ENCODE measurements around the gene TXNDC17.

Gene TXNDC17

GRCh38 chr17:6666077-6666521 lies 25.2 kb downstream of the TXNDC17 start:
- DNase-seq: peak; percentile 56 to 59

GRCh38 chr17:6666557-6666956 lies 25.7 kb downstream of the TXNDC17 start:
- no peak for DNase-seq

DNA sequence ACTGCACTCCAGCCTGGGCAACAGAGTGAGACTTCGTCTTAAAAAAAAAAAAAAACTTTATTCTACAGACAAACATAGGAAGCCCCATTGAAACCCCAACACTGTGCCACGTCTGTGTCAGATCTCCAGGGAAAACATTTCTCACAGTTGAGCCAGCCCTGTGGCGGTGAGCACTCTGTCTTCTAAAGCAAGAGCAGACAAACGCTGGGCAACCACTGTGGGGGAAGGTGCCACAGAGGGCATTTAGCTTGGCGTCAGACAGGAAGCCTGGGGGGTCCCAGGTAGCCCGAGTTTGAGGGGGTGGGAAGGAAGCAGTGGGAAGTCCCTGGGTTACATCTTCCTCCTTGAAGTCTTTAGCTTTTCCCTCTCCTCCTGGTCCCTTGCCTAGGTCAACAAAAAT lies 26.7 kb downstream of the TXNDC17 start:
- DNase-seq: no peak

GRCh38 chr17:6668219-6668618 lies 27.4 kb downstream of the TXNDC17 start:
- no peak for DNase-seq

DNA sequence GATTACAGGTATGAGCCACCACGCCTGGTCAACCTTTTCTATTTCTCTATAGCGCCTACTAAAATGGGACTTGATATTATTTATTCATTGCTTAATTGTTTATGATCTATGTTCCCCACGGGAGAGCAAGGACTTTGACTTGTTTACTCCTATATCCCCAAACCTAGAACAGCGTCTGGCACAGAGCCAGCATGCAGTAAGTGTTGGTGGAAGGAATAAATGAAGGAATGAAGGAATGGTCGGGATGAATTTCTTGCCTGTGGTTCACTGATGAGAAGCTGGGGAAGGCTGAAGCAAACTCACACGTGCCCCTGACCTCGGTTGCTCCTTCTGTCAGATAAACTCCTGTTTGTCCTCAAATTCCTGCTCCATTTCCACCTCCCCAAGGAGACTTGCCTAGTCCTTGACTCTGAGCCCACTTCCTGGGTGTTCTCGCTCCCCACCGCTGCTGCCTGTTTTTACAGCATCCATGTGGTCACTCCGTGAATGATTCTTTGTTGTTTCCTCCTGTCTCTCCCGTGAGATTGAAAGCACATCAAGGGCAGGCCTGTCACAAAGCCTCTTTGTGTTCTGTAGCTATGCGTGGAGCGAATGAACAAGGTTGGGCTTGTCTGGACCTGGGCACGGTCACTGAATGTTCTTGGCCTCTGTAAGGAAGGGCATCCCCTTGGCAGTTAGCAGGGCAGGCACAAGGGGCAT lies 28.0 kb downstream of the TXNDC17 start:
- DNase-seq: no peak

DNA sequence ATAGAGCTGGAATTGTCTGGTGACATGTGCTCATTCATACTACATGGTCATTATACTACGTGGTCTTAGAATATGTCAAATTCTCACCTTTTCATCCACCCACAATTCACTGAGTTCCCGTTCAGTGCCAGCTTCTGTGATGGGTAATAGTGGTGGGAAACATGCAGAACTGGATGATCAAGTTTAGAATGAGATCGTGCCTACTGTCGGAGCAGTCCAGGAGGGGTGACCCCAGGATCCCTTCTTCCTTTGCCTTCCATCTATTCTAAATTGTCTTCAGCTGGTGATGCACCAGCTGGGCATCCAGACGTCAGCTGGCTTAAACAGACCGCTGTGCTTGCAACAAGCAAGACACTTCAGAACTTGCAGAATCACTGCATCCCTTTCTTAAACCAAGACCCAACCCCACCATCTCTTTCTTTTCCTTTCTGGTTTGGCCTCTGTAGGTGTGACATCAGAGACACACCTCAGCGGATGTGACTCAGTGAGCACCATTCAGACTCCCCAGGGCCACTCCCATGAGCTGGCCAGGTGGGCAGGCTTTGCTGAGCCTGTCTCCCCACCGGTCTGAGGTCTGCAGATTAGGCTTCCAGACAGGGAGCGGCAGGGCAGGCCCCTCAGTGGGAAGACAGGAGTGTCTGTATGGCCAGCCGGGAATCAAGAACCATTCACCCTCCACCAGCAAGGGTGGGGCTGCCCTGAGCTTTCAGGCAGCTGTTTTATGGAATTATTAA lies 28.8 kb downstream of the TXNDC17 start:
- no peak for DNase-seq

DNA sequence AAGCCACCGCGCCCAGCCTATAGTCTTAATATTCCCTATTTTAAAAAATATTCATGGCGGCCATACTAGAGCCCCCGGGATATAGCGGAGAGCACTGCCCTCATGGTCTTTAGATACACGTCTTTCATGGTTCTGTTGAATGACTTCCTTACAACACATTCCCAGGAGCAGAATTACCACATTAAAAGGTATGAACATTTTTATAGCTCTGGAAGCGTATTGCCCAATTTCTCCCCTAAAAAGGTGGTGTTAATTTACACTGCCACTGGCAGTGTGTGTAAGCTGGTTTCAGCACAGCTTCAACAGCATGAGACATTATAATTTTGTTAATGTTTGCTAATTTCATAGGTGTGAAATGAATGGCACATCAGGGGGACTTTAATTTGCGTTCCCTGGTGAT lies 29.7 kb downstream of the TXNDC17 start:
- no peak for DNase-seq

DNA sequence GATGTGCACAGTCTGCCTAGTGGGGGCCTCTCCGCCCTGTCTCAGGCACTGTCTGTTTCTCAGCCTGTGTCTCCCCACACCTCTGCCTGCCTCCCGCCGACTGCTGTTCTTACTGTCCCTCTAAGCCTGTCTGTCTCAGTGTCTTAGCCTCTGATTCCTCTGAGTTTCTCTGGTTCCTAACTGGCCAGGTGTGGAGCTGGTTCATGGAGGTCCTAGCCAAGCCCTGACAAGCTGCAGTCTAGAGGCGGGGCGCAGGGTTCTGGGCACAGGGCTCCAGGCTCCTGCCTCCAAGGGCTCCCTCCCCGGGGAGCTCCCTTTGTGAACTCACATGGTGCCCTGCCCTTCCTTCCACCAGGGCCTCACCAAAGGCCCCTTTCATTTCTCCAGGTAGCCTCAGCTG lies 30.1 kb downstream of the TXNDC17 start:
- DNase-seq: no peak

DNA sequence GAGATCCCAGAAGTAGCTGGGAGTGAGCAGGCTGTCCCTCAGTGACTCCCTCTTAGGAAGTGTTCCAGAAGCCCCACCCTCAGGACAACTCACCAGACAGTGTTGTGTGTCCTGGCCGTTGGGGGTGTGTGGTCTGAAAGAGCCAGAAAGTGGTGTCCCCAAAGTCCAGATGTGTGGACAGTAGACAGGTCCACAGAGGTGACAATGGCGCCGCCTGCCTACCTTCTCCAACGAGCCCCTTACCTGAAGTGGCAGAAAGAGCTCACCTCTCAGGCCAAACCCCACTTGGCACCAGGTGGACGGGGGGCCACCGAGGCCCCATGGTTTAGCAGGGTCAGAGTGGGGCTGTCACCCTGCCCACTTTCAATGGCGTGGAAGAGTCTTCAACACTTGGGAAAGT lies 30.6 kb downstream of the TXNDC17 start:
- DNase-seq: no peak

DNA sequence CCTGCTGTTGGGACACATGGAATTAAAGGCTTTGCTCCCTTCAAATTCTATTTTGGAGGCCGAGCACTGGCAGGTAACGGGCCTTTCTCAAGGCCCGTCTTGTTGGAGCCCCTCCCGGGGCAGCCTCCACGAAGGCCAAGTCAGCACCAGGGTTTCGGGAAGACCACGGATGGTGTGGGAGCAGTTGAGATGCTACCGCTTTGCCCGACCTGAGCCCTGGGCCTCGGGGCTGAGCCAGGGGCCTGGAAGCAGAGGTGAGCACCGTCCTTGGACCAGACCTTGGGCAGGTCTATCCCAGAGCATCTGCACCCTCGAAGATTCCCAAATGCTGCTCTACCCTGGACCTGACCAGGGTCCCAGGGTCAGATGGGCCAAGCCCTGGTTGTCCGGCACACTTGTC lies 33.7 kb downstream of the TXNDC17 start:
- no peak for DNase-seq

DNA sequence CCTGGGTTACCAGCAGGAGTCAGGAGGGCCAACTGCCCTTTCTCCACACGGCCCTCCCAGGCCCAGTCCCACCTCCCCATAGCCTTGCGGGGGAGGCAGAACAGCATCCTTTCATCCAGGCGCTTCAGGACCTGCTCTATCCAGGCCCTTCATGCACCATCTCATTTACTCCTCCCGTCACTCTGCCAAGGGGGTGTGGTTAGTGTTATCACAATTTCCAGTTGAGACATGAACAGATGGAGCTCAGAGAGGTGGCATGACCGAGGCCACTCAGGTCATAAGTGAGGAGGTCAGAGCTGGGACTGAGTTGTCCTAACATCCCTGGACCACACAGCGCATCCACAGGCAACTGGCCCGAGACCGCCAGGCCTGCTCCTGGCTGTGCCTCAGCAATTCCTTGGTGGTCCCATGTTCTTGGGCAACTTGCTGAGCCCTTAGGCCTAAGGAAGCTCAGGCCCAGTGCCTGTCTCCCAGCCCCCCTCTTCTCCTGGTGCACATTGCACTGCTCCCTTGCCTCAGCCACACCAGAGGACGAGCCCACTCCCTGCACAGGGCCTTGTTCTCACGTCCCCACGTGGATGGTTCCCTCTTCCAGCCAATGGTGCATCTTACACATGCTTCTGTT lies 34.5 kb downstream of the TXNDC17 start:
- DNase-seq: no peak

DNA sequence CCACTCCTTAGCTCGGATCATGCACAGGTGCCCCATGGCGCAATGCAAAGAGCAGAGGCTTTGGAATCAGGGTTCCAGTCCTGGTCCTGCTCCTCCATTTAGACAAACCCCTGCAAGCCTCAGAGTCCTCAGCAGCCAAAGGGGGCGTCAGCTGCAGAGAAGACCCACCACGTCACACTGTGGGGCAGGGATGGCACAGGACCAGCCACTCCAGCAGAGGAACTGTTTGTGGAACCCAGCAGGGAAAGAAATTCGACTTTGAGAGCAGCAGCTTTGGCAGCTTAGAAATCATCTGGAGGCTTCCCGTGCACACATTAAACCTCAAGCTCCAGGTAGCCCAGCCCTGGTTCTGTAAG lies 35.9 kb downstream of the TXNDC17 start:
- DNase-seq: no peak

GRCh38 chr17:6677158-6677831 lies 36.4 kb downstream of the TXNDC17 start:
- DNase-seq: no peak

GRCh38 chr17:6677946-6678345 lies 37.1 kb downstream of the TXNDC17 start:
- no peak for DNase-seq

DNA sequence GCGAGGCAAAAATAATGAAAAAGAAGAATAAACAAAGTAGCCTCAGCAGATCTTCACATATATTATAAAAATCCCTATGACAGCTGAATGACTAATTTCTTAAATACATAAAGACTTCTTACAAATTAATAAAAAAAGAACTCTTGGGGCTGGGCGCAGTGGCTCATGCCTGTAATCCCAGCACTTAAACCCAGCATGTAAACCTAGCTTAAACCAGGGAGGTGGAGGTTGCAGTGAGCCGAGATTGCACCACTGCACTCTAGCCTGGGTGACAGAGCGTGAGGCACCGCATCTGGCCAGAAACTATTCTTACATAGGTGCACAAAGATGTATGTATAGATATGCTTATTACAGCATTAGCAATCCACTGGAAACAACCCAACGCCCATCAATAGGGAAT lies 38.4 kb downstream of the TXNDC17 start:
- DNase-seq: no peak

DNA sequence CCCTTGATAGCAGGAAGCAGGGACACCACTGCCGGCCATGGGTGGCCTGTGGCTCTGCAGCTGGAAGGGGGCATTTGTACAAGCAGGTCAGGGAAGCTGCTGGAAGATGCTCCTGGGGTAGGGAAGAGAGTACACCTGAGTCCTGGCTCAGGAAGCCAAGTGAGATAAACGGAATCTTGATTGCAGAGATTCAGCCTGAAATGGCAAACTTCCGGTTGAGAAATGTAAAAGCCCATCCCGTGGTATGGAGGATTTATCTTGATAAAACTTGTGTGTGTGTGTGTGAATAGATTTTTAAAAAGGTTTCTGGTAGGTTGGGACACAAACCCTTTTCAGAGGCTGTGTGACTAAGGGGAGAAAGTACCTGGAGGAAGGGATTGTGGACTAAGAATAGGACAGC lies 40.3 kb downstream of the TXNDC17 start:
- DNase-seq: no peak

DNA sequence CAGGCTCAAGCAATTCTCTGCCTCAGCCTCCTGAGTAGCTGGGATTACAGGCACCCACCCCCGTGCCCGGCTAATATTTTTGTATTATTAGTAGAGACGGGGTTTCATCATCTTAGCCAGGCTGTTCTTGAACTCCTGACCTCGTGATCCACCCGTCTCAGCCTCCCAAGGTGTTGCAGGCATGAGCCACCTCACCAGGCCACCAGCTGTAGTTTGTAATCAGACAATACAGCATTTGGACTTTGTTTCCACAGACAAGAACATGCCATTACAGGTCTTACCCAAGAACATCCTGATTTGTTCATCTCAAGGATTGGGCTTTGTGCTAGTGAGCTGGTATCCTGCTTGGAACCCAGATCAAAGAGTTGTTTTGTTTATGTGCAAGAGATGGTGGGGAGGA lies 40.8 kb downstream of the TXNDC17 start:
- no peak for DNase-seq

DNA sequence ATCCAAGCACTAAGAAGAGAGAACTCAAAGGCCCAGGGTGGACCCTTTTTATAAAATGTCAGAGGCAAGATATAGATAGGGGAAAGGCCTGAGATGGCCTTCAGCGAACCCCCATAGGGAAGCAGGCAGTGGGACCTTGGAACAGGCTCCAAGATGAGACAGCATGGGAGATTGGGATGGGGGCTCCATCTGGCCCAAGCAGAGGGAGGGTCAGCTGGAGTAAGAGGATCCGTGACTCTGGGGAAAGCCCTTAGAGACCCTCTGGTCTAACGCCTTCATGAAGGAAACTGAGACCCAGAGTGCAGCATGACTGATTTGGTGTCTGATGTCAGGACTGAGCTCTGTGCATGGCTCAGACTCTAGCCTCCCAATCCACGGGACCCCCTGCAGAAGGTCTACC lies 41.5 kb downstream of the TXNDC17 start:
- no peak for DNase-seq

GRCh38 chr17:6683081-6683684 lies 42.3 kb downstream of the TXNDC17 start:
- DNase-seq: no peak

DNA sequence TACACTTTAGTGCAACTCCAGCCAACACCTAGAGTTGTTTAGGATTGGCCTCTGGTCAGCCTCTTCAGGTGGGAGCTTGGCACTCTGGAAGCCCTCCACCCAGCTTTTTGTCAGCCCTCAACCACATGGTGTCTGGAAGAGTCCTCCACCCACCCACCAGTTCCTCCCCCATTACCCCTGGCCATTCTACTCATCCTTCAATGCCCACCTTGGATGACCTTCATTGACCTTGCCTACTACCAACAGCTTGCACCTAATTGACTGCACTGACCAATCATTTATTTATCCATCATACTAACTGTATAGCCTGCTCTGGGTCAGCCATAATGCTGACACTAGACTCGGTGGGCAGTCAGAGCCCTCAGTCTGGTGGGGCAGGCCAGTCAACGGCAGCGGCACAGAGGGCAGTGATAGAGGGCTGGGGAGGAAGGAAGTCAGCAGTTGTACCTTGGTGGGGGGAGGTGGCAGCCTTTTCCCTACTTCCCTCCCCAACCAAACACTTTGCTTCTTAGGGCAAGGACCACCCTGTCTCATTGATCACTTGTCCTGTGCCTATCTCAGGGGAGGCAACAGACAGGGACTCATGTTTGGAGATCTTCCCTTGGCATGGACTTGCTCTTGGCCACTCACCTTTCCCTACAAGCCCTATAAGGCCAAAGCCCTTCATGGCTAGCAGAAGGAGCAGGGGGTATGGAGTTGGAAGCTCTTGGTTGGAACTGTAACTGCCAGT lies 43.0 kb downstream of the TXNDC17 start:
- no peak for DNase-seq

DNA sequence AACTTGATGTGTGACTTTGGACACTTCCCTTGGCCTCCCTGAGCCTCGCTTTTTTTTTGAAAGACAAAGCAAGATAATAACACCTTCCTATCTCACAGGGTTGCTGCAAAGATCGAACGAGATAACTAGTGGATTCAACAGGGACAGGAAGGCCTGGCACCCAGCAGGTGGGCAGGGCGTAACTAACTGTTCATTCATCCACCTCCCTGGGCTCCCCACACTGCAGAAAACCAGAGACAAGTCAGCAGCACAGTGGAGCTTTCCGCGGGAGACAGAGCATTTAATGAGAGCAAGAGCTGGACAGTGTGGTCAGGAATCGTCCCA lies 43.6 kb downstream of the TXNDC17 start:
- no peak for DNase-seq

GRCh38 chr17:6684881-6685767 lies 44.3 kb downstream of the TXNDC17 start:
- no peak for DNase-seq

All from CD4-positive, alpha-beta T cell treated with Interleukin-4 for 1 hour (primary cell).